CD4-positive, CD25-positive, alpha-beta regulatory T cell (primary cell): ENCODE results near the gene PKLR. TPM values are rescaled to one million over a fixed set of nuclear protein-coding genes. Genes with fewer than 3 reads are reported as not detected.

Experiments used
- ATAC-seq, 2 donors: fragments of 150-1000 bp; cut with Tn5 transposase; one replicate each; pipeline ENCODE4 v1.10.0; 2021; ENCODE audit warnings: low read depth in 2 of 2, moderate number of reproducible peaks in 2 of 2, moderate library complexity in 1 of 2
- DNase-seq, 3 donors: peaks; one replicate each; pipeline versions ENCODE4 v3.0.0 to v3.0.0-alpha.2; 2012 to 2022; ENCODE audit warnings: mixed read lengths in 1 of 3
- H3K27ac ChIP-seq: one replicate; pipeline ENCODE4 v1.7.0; 2013; ENCODE audit warnings: mild to moderate bottlenecking, low read length; ENCODE audit not compliant: insufficient read depth, poor library complexity, severe bottlenecking
- H3K27me3 ChIP-seq: one replicate; pipeline ENCODE4 v1.7.0; 2013; ENCODE audit warnings: low read length; ENCODE audit not compliant: control insufficient read depth, insufficient read depth
- H3K36me3 ChIP-seq: one replicate; pipeline ENCODE4 v1.7.0; 2013; ENCODE audit warnings: mild to moderate bottlenecking, low read length, moderate library complexity; ENCODE audit not compliant: control insufficient read depth, insufficient read depth
- H3K4me1 ChIP-seq: 2 replicates; pipeline ENCODE4 v1.7.0; 2013; ENCODE audit warnings: mild to moderate bottlenecking, low read length; ENCODE audit not compliant: insufficient read depth, control insufficient read depth, poor library complexity, severe bottlenecking
- H3K4me3 ChIP-seq: one replicate; pipeline ENCODE4 v1.7.0; 2013; ENCODE audit warnings: low read depth, mild to moderate bottlenecking, low read length, moderate library complexity
- H3K9me3 ChIP-seq, 2 experiments: 1 replicate in 1 of 2; 2 replicates in 1 of 2; pipeline ENCODE4 v1.7.0; 2013; ENCODE audit warnings: low read length in 2 of 2, mild to moderate bottlenecking in 1 of 2, moderate library complexity in 1 of 2; ENCODE audit not compliant: control insufficient read depth in 2 of 2
- H3K27ac Mint-ChIP-seq, 3 donors: one replicate each; pipeline ENCODE4 v1.8.0; 2020 to 2022; ENCODE audit warnings: mild to moderate bottlenecking in 3 of 3, mixed read lengths in 3 of 3, moderate library complexity in 2 of 3
- H3K27me3 Mint-ChIP-seq: one replicate; pipeline ENCODE4 v1.8.0; 2022; ENCODE audit warnings: mild to moderate bottlenecking, mixed read lengths
- H3K36me3 Mint-ChIP-seq: one replicate; pipeline ENCODE4 v1.8.0; 2020; ENCODE audit warnings: mixed read lengths
- H3K4me1 Mint-ChIP-seq, 4 donors: one replicate each; pipeline ENCODE4 v1.8.0; 2020 to 2022; ENCODE audit warnings: mixed read lengths in 4 of 4, mild to moderate bottlenecking in 1 of 4
- H3K4me3 Mint-ChIP-seq, 4 donors: one replicate each; pipeline ENCODE4 v1.8.0; 2020 to 2022; ENCODE audit warnings: mild to moderate bottlenecking in 4 of 4, mixed read lengths in 4 of 4, moderate library complexity in 3 of 4
- H3K9me3 Mint-ChIP-seq, 7 donors: one replicate each; pipeline ENCODE4 v1.8.0; 2020 to 2022; ENCODE audit warnings: mixed read lengths in 7 of 7, mild to moderate bottlenecking in 3 of 7, moderate library complexity in 2 of 7
- polyA plus RNA-seq, 4 donors: library from polyadenylated mRNA; unstranded; fragments of 300-500 nt; fragmentation: Illumina TruSeq; gene quantifications; one replicate each; pipeline ENCODE4 v1.2.3, GENCODE V29; 2021
- total RNA-seq: library from RNA; stranded (reverse); gene quantifications from one replicate; pipeline ENCODE4 v1.2.3, GENCODE V29; 2022

PKLR gene
- total and polyA plus RNA-seq, 5 donors from 2014 or later: not detected

- Mint-ChIP-seq H3K27ac (no peak overlapping the region), H3K36me3 (peaks cover 50% of the 10 kb centered on the region), H3K9me3 (no peaks in the 10 kb centered on the region), H3K4me1 (peaks cover 12 to 29% (median 17%) of the 10 kb centered on the region in 4 donors), H3K27me3 (no peaks in the 10 kb centered on the region), H3K4me3 (no peak overlapping the region)
- DNase-seq (no peak), ATAC-seq (no peak)
- Histone ChIP-seq H3K27ac (no peak overlapping the region), H3K36me3 (peaks cover 62% of the 10 kb centered on the region), H3K4me1 (peaks cover 16% of the 10 kb centered on the region), H3K4me3 (no peak overlapping the region), H3K9me3 (no peaks in the 10 kb centered on the region), H3K27me3 (no peaks in the 10 kb centered on the region)
Measured at GRCh38 chr1:155268630-155269029, 32.6 kb downstream of the PKLR start.

DNA sequence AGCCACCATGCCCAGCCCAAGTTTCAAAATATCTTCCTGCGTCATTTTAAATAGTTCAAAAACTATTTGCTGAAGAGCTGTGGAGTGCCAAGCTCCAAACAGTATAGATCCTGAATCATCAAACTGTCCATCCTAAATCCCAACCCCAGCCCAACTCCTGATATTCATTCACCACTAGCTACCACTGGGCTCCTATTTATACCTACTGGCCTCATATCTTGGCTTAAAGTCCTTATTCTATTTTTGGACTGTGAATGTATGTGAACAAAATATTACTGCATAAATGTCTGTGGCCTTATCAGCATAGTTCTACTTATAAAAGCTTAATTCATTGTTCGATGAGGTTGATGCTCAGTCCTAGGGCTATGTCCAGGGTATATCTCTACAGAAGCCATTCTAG is 33.9 kb downstream of the PKLR start:
- Histone ChIP-seq H3K4me1 (peaks cover 13% of the 10 kb centered on the region), H3K36me3 (peaks cover 66% of the 10 kb centered on the region), H3K9me3 (no peaks in the 10 kb centered on the region), H3K27ac (no peak overlapping the region), H3K4me3 (no peak overlapping the region), H3K27me3 (no peaks in the 10 kb centered on the region)
- H3K4me1 Mint-ChIP-seq: peaks cover 8 to 31% (median 12%) of the 10 kb centered on the region in 4 donors
- DNase-seq (no peak), ATAC-seq (no peak)
- peaks cover 58% of the 10 kb centered on the region for H3K36me3 Mint-ChIP-seq
- H3K9me3 Mint-ChIP-seq: no peaks in the 10 kb centered on the region
- H3K27me3 Mint-ChIP-seq: no peaks in the 10 kb centered on the region
- no peak overlapping the region for H3K27ac Mint-ChIP-seq
- peak overlapping the region in 2 of 4 donors; percentile 58 to 66 for H3K4me3 Mint-ChIP-seq

DNA sequence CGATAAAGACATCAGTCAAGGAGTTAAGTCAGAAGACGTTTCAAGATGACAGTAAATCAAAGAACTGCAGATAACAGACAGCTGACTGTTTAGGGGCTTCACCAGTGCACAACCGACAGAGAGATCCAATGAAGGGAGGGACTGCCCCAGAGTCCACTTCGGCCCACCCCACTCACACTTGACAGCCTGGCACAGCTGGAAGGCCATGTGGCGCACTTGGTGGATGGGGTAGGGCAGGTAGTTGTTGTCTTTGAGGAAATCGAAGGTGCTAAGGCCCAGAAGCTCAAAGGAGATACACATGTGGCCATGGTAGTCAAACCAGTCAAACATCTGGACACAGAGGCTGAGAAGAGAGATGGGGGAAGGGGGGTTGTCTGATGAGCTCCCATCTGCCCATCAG is 34.7 kb downstream of the PKLR start:
- Histone ChIP-seq H3K4me3 (no peak overlapping the region), H3K27ac (no peak overlapping the region), H3K27me3 (no peaks in the 10 kb centered on the region), H3K9me3 (no peaks in the 10 kb centered on the region), H3K36me3 (peaks cover 66% of the 10 kb centered on the region), H3K4me1 (peaks cover 9% of the 10 kb centered on the region)
- Mint-ChIP-seq H3K9me3 (no peaks in the 10 kb centered on the region), H3K4me3 (no peak overlapping the region), H3K27me3 (no peaks in the 10 kb centered on the region), H3K4me1 (peaks cover 12 to 31% (median 15%) of the 10 kb centered on the region in 4 donors), H3K36me3 (peaks cover 60% of the 10 kb centered on the region), H3K27ac (no peak overlapping the region)
- DNase-seq (no peak), ATAC-seq (no peak)

- H3K4me3 ChIP-seq: no peak overlapping the region
- peak overlapping the region; percentile 5 to 97 (median 45) for H3K27ac Mint-ChIP-seq
- peak overlapping the region; percentile 99 to 100 (median 100) for H3K4me3 Mint-ChIP-seq
- H3K4me1 Mint-ChIP-seq: peaks cover 11 to 36% (median 24%) of the 10 kb centered on the region in 4 donors
- peak overlapping the region; percentile 81 for H3K27ac ChIP-seq
- H3K9me3 Mint-ChIP-seq: no peaks in the 10 kb centered on the region
- no peaks in the 10 kb centered on the region for H3K27me3 Mint-ChIP-seq
- H3K4me1 ChIP-seq: peaks cover 24% of the 10 kb centered on the region
- ATAC-seq: no peak
- peaks cover 57% of the 10 kb centered on the region for H3K36me3 ChIP-seq
- DNase-seq: no peak
- no peaks in the 10 kb centered on the region for H3K27me3 ChIP-seq
- H3K36me3 Mint-ChIP-seq: peaks cover 49% of the 10 kb centered on the region
- no peaks in the 10 kb centered on the region for H3K9me3 ChIP-seq
Measured at GRCh38 chr1:155263067-155263466, 38.2 kb downstream of the PKLR start.

- DNase-seq: peak; percentile 85 to 95 (median 88)
- H3K4me3 Mint-ChIP-seq: peak within 1 kb of the TSS; percentile 99 to 100 (median 100)
- H3K9me3 Mint-ChIP-seq: no peaks in the 10 kb centered on the region
- peaks cover 11 to 41% (median 23%) of the 10 kb centered on the region in 4 donors for H3K4me1 Mint-ChIP-seq
- Histone ChIP-seq H3K4me3 (peak within 1 kb of the TSS; percentile 84), H3K9me3 (no peaks in the 10 kb centered on the region), H3K36me3 (peaks cover 53% of the 10 kb centered on the region), H3K27me3 (no peaks in the 10 kb centered on the region), H3K4me1 (peaks cover 24% of the 10 kb centered on the region), H3K27ac (peak within 1 kb of the TSS; percentile 81)
- H3K27me3 Mint-ChIP-seq: no peaks in the 10 kb centered on the region
- H3K36me3 Mint-ChIP-seq: peaks cover 47% of the 10 kb centered on the region
- peak; percentile 97 to 98 for ATAC-seq
- peak within 1 kb of the TSS; percentile 97 to 99 (median 99) for H3K27ac Mint-ChIP-seq
Measured at GRCh38 chr1:155261852-155262673, 39.2 kb downstream of the PKLR start, which contains the start of gene SCAMP3. Gene SCAMP3 (minus strand): TSS chr1:155262360. CDS start chr1:155262151, 209 bp downstream.

GRCh38 chr1:155261493-155261851 is 39.8 kb downstream of the PKLR start:
- H3K36me3 ChIP-seq: peaks cover 52% of the 10 kb centered on the region
- H3K4me1 ChIP-seq: peaks cover 24% of the 10 kb centered on the region
- ATAC-seq: no peak
- no peaks in the 10 kb centered on the region for H3K27me3 ChIP-seq
- Mint-ChIP-seq H3K27ac (peak overlapping the region; percentile 97 to 99 (median 99)), H3K4me3 (peak overlapping the region; percentile 99 to 100 (median 100)), H3K9me3 (no peaks in the 10 kb centered on the region), H3K27me3 (no peaks in the 10 kb centered on the region), H3K4me1 (peaks cover 11 to 47% (median 29%) of the 10 kb centered on the region in 4 donors), H3K36me3 (peaks cover 51% of the 10 kb centered on the region)
- peak in 1 of 3 donors; percentile 62 for DNase-seq
- H3K4me3 ChIP-seq: peak overlapping the region; percentile 84
- no peaks in the 10 kb centered on the region for H3K9me3 ChIP-seq
- H3K27ac ChIP-seq: peak overlapping the region; percentile 81

- H3K27me3 ChIP-seq: no peaks in the 10 kb centered on the region
- H3K27ac ChIP-seq: no peak overlapping the region
- H3K4me3 ChIP-seq: no peak overlapping the region
- H3K9me3 ChIP-seq: no peaks in the 10 kb centered on the region
- DNase-seq: no peak
- Mint-ChIP-seq H3K9me3 (no peaks in the 10 kb centered on the region), H3K4me3 (peak overlapping the region; percentile 99 to 100 (median 100)), H3K27ac (peak overlapping the region in 2 of 3 donors; percentile 62 to 76), H3K4me1 (peaks cover 11 to 58% (median 31%) of the 10 kb centered on the region in 4 donors), H3K36me3 (peaks cover 45% of the 10 kb centered on the region), H3K27me3 (no peaks in the 10 kb centered on the region)
- H3K36me3 ChIP-seq: peaks cover 41% of the 10 kb centered on the region
- H3K4me1 ChIP-seq: peaks cover 31% of the 10 kb centered on the region
- ATAC-seq: no peak
Measured at GRCh38 chr1:155260276-155260675, 41.0 kb downstream of the PKLR start.
